ENCODE measurements around the gene CDHR2.
"Not testable (repeated sequence)": the region's sequence is repeated elsewhere in the genome, so short reads cannot be mapped to it uniquely, and the experiment has no call there.

Gene CDHR2

DNA sequence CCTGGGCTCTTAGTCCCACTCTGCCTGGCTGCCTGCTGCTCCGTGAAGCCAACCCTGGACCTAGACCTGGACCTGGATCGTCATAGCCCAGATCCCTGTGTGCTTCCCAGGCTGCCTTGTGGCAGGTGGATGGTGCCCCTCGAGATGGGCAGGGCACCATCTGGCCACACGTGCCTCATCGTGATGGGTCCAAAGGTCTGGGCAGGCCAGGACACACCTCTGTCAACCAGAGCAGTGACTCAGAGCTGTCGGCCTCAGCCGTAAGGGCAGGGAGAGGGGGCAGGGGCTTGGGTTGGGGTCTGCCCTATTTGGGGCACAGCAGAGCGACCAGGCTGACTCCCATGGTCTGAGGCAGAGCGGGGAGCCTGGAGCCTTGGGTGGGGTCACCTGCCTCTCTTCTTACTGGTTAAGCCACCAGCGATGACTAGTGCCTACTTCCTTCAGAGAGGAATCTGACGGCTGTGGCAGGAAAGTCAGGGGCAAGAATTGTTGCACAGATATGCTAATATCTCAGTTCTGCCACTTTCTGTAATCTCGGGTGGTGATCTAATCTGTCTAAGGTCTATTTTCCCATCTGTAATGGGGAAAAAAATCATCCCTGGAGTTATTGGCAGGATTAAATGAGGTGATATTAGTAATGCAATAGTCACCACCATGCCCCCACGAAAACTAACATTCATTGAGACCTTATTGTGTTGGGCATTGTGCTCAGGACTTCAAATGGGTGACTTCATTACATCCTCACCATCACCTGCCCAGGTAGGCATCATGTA, 3.2 kb upstream of the CDHR2 start:
- TF ChIP-seq, protein P1, sequence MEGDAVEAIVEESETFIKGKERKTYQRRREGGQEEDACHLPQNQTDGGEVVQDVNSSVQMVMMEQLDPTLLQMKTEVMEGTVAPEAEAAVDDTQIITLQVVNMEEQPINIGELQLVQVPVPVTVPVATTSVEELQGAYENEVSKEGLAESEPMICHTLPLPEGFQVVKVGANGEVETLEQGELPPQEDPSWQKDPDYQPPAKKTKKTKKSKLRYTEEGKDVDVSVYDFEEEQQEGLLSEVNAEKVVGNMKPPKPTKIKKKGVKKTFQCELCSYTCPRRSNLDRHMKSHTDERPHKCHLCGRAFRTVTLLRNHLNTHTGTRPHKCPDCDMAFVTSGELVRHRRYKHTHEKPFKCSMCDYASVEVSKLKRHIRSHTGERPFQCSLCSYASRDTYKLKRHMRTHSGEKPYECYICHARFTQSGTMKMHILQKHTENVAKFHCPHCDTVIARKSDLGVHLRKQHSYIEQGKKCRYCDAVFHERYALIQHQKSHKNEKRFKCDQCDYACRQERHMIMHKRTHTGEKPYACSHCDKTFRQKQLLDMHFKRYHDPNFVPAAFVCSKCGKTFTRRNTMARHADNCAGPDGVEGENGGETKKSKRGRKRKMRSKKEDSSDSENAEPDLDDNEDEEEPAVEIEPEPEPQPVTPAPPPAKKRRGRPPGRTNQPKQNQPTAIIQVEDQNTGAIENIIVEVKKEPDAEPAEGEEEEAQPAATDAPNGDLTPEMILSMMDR (IDR thresholded peaks at IDR 0.05; ENCODE audit: insufficient read depth, low read depth, low read length, missing control alignments): no peak
- no peak overlapping the region for H3K4me3 ChIP-seq (ENCODE audit: low read depth, low read length)
- no peak for DNase-seq (ENCODE audit: low read depth)

DNA sequence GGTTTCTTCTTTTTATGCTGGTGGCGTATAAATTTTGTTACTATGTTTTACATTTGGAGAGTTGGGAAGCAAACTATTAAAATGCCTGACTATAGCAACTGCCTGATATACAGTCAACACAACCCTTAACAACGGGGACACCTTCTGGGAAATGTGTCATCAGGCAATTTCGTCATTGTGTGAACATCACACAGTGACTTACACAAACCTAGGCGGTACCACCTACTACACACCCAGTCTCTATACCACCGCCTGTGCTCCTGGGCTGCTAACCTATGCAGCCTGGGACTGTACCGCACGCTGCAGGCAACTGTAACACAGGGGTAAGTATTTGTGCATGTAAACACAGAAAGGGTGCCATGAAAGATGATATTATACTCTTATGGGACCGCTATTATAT, 1.3 kb upstream of the CDHR2 start:
- TF ChIP-seq, protein P1 (IDR thresholded peaks at IDR 0.05; ENCODE audit: insufficient read depth, low read depth, low read length, missing control alignments): no peak
- no peak overlapping the region for H3K4me3 ChIP-seq (ENCODE audit: low read depth, low read length)
- DNase-seq (ENCODE audit: low read depth): no peak

DNA sequence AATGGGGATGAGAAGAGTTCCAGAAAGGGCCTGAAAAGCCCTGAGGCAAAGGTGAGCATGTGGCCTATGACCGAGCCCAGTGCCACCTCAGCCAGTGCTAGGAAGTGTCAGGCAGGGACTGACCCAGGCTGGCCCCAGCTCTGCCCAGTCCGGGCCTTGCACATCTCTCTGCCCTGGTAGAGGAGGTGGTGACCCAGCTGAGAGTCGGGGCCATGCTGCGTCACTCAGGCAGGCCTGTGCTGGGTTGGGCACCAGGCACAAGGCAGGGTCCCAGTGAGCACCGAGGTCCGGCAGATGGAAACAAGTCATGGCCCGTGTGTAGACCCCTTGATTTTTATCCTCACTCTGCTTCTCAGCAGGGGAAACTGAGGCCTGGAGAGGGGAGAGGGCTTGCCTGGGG, 729 bp downstream of the CDHR2 start:
- TF ChIP-seq, protein P1 (IDR thresholded peaks at IDR 0.05; ENCODE audit: insufficient read depth, low read depth, low read length, missing control alignments): no peak
- no peak overlapping the region for H3K4me3 ChIP-seq (ENCODE audit: low read depth, low read length)
- no peak for DNase-seq (ENCODE audit: low read depth)

DNA sequence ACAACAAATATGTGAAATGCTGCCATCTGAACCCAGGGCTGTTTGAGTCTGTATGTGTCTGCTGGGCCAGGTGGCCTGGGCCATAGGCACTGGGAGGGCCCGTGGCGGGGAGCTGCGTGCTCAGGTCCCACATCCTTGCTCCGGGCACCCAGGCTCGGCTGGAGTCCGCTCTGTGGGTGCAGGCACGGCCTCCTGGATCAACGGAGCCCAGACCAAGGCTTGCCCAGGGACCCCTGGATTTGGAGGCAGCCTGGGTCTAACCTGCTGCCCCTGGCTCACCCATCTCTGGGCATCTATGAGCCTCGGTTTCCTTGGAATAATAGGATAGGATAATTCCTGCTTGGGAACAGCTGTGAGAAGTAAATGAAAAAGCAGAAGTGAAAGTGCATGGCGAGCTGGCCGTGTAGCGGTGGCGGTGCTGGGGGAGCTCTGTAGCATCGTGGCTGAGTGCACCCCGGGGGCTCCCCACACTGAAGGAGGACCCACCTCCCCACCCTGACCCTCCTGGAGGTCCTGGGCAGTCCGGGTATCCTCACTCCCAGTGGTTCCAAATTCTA, 1.2 kb downstream of the CDHR2 start:
- TF ChIP-seq, protein P1 (IDR thresholded peaks at IDR 0.05; ENCODE audit: insufficient read depth, low read depth, low read length, missing control alignments): no peak
- H3K4me3 ChIP-seq (ENCODE audit: low read depth, low read length): no peak overlapping the region
- DNase-seq (ENCODE audit: low read depth): no peak

DNA sequence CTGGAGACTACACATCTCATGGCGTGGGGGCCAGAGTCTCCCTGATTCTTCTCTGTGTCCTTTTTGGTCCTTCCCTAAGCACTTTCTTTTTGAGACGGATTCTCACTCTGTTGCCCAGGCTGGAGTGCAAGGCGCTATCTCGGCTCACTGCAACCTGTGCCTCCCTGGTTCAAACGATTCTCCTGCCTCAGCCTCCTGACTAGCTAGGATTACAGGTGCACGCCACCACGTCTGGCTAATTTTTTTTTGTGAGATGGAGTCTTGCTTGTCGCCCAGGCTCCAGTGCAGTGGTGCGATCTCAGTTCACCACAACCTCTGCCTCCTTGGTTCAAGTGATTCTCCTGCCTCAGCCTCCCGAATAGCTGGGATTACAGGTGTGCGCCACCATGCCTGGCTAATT, 1.8 kb downstream of the CDHR2 start:
- not testable (repeated sequence) for H3K4me3 ChIP-seq (ENCODE audit: low read depth, low read length); DNase-seq (ENCODE audit: low read depth)

DNA sequence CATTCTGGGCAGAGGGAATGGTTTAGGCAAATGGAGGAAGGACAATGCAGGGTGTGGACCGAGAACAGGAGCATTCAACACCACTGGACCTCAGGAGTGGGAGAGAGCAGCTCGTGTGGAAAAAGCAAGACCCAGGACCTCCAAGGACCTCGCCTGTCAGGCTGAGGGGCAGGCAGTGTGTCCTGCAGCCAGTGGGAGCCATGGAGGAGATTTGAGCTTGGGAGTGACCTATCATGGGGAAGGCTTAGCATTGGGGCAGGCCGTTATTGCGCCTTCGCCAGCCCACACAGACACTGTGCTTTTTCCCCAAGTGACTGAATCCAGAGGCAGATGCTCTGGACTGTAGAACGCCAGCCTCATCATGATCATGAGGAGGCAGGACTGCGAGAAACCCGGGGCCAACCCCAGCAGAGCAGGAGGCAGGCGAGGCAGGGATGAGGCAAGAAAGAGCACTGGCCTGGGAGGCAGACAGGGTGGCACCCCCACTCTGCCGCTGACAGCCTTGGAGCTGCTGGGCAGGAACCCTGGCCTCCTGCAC, 3.3 kb downstream of the CDHR2 start:
- TF ChIP-seq, protein P1 (IDR thresholded peaks at IDR 0.05; ENCODE audit: insufficient read depth, low read depth, low read length, missing control alignments): no peak
- no peak for DNase-seq (ENCODE audit: low read depth)

DNA sequence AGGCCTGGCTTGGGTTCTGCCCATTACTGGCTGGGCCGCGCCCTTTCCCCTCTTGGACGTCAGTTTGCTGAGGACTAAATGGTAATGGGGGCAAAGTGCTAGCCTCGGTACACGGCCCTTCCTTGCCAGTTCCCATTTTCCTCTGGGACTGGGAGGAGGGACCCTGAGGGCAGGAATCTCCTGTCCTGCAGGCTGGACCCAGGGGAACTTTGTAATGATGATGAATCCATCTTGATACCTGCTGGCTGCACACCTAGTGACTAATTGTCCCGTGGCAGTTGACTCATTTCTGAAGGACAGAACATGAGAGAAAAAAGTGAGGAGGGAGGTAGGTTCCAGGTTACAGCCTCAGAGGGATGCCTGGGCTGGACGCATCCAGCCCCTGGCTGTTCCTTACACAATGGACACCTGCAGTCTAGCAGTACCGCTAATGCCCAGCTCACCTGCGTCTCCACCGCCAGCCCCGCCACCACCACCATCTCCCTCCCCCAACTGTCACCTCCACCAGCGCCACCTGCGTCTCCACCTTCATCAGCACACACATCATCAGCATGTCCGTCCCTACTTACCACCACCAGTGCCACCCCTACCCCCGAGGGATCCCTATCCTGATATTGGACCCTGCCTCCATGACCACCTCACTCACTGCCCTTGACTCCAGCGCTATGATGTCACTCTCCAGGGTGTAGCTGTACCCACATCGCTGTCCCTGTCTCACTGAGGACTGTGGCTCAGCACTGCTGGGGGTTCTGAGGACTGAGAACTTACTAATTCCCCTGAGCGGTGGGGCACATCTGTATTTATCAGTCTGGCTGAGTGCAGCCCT, 4.3 kb downstream of the CDHR2 start:
- H3K4me3 ChIP-seq (ENCODE audit: low read depth, low read length): no peak overlapping the region
- TF ChIP-seq, protein P1 (IDR thresholded peaks at IDR 0.05; ENCODE audit: insufficient read depth, low read depth, low read length, missing control alignments): no peak
- DNase-seq (ENCODE audit: low read depth): no peak

More for the DNA sequence above, 3.3 kb downstream of the CDHR2 start:
- no peak overlapping the region for H3K4me3 ChIP-seq (ENCODE audit: low read depth, low read length)

Measured in GM12865 (cell line).